IgD-negative memory B cell (primary cell): ENCODE measurements around the gene HEXA. TPM values are rescaled to one million over a fixed set of nuclear protein-coding genes. Genes with fewer than 3 reads are reported as not detected.
A peak's percentile ranks its signal among the peaks of the same experiment; 100 is the strongest.

ENCODE experiments used
- H3K27ac Mint-ChIP-seq, 3 donors: one replicate each; pipeline ENCODE4 v1.8.0; 2020 to 2022; ENCODE audit warnings: mild to moderate bottlenecking in 3 of 3, mixed read lengths in 3 of 3, moderate library complexity in 1 of 3
- H3K27me3 Mint-ChIP-seq: one replicate; pipeline ENCODE4 v1.8.0; 2021; ENCODE audit warnings: mixed read lengths
- H3K36me3 Mint-ChIP-seq: one replicate; pipeline ENCODE4 v1.8.0; 2020; ENCODE audit warnings: mild to moderate bottlenecking, mixed read lengths
- H3K4me1 Mint-ChIP-seq, 3 donors: one replicate each; pipeline ENCODE4 v1.8.0; 2020 to 2022; ENCODE audit warnings: mixed read lengths in 3 of 3, mild to moderate bottlenecking in 1 of 3
- H3K4me3 Mint-ChIP-seq, 4 donors: one replicate each; pipeline ENCODE4 v1.8.0; 2020 to 2022; ENCODE audit warnings: mild to moderate bottlenecking in 4 of 4, mixed read lengths in 4 of 4, moderate library complexity in 3 of 4
- H3K9me3 Mint-ChIP-seq, 3 donors: one replicate each; pipeline ENCODE4 v1.8.0; 2020 to 2021; ENCODE audit warnings: mixed read lengths in 3 of 3, mild to moderate bottlenecking in 1 of 3
- polyA plus RNA-seq: library from polyadenylated mRNA; unstranded; fragments of 300-500 nt; fragmentation: Illumina TruSeq; gene quantifications from one replicate; pipeline ENCODE4 v1.2.3, GENCODE V29; 2021

The HEXA gene
- polyA plus RNA-seq, 1 donor from 2014 or later = 102 TPM

GRCh38 chr15:72358121-72358520, 17.7 kb downstream of the HEXA start:
- no peaks in the 10 kb centered on the region for H3K27me3 Mint-ChIP-seq
- H3K9me3 Mint-ChIP-seq = no peaks in the 10 kb centered on the region
- H3K4me3 Mint-ChIP-seq = peak overlapping the region in 1 of 4 donors; percentile 37
- H3K36me3 Mint-ChIP-seq = no peaks in the 10 kb centered on the region
- H3K4me1 Mint-ChIP-seq = peaks cover 0 to 13% (median 8%) of the 10 kb centered on the region in 3 donors
- peak overlapping the region in 1 of 3 donors; percentile 5 for H3K27ac Mint-ChIP-seq

GRCh38 chr15:72354496-72354895, 21.3 kb downstream of the HEXA start:
- H3K27ac Mint-ChIP-seq = no peak overlapping the region
- peaks cover 0 to 13% (median 8%) of the 10 kb centered on the region in 3 donors for H3K4me1 Mint-ChIP-seq
- no peaks in the 10 kb centered on the region for H3K27me3 Mint-ChIP-seq
- peaks cover 4% of the 10 kb centered on the region for H3K36me3 Mint-ChIP-seq
- H3K9me3 Mint-ChIP-seq = no peaks in the 10 kb centered on the region
- H3K4me3 Mint-ChIP-seq = no peak overlapping the region

GRCh38 chr15:72353266-72353665, 22.5 kb downstream of the HEXA start:
- Mint-ChIP-seq H3K27me3 (no peaks in the 10 kb centered on the region), H3K36me3 (peaks cover 4% of the 10 kb centered on the region), H3K9me3 (no peaks in the 10 kb centered on the region), H3K4me1 (peaks cover 0 to 3% (median 0%) of the 10 kb centered on the region in 3 donors), H3K27ac (no peak overlapping the region), H3K4me3 (no peak overlapping the region)

GRCh38 chr15:72345806-72346205, 30.0 kb downstream of the HEXA start:
- no peaks in the 10 kb centered on the region for H3K9me3 Mint-ChIP-seq
- H3K4me1 Mint-ChIP-seq = no peaks in the 10 kb centered on the region
- H3K27me3 Mint-ChIP-seq = no peaks in the 10 kb centered on the region
- no peak overlapping the region for H3K27ac Mint-ChIP-seq
- H3K36me3 Mint-ChIP-seq = no peaks in the 10 kb centered on the region
- no peak overlapping the region for H3K4me3 Mint-ChIP-seq

- Mint-ChIP-seq H3K9me3 (no peaks in the 10 kb centered on the region), H3K27me3 (no peaks in the 10 kb centered on the region), H3K36me3 (no peaks in the 10 kb centered on the region), H3K4me1 (no peaks in the 10 kb centered on the region), H3K4me3 (no peak overlapping the region), H3K27ac (no peak overlapping the region)
Measured at GRCh38 chr15:72345280-72345679, 30.5 kb downstream of the HEXA start.

GRCh38 chr15:72344602-72345001, 31.2 kb downstream of the HEXA start:
- no peaks in the 10 kb centered on the region for H3K9me3 Mint-ChIP-seq
- no peak overlapping the region for H3K4me3 Mint-ChIP-seq
- no peaks in the 10 kb centered on the region for H3K4me1 Mint-ChIP-seq
- peak overlapping the region in 1 of 3 donors; percentile 23 for H3K27ac Mint-ChIP-seq
- H3K36me3 Mint-ChIP-seq = peaks cover 4% of the 10 kb centered on the region
- no peaks in the 10 kb centered on the region for H3K27me3 Mint-ChIP-seq

GRCh38 chr15:72342385-72342784, 33.4 kb downstream of the HEXA start:
- H3K36me3 Mint-ChIP-seq = peaks cover 12% of the 10 kb centered on the region
- no peaks in the 10 kb centered on the region for H3K4me1 Mint-ChIP-seq
- H3K27me3 Mint-ChIP-seq = no peaks in the 10 kb centered on the region
- no peak overlapping the region for H3K4me3 Mint-ChIP-seq
- no peak overlapping the region for H3K27ac Mint-ChIP-seq
- H3K9me3 Mint-ChIP-seq = no peaks in the 10 kb centered on the region

GRCh38 chr15:72341361-72341760, 34.5 kb downstream of the HEXA start:
- Mint-ChIP-seq H3K4me3 (no peak overlapping the region), H3K36me3 (peaks cover 12% of the 10 kb centered on the region), H3K4me1 (no peaks in the 10 kb centered on the region), H3K27me3 (no peaks in the 10 kb centered on the region), H3K9me3 (no peaks in the 10 kb centered on the region), H3K27ac (no peak overlapping the region)

- Mint-ChIP-seq H3K9me3 (peaks cover 0 to under 1% (median 0%) of the 10 kb centered on the region in 3 donors), H3K27ac (peak overlapping the region in 1 of 3 donors; percentile 67), H3K27me3 (no peaks in the 10 kb centered on the region), H3K4me1 (no peaks in the 10 kb centered on the region), H3K36me3 (peaks cover 12% of the 10 kb centered on the region), H3K4me3 (no peak overlapping the region)
Measured at GRCh38 chr15:72340366-72340765, 35.4 kb downstream of the HEXA start.

GRCh38 chr15:72339777-72340177, 36.0 kb downstream of the HEXA start:
- Mint-ChIP-seq H3K27ac (no peak overlapping the region), H3K27me3 (no peaks in the 10 kb centered on the region), H3K36me3 (peaks cover 14% of the 10 kb centered on the region)

GRCh38 chr15:72338617-72339321, 37.0 kb downstream of the HEXA start:
- Mint-ChIP-seq H3K9me3 (peaks cover 0 to 3% (median 0%) of the 10 kb centered on the region in 3 donors), H3K4me3 (no peak overlapping the region), H3K4me1 (no peaks in the 10 kb centered on the region), H3K36me3 (peaks cover 17% of the 10 kb centered on the region), H3K27me3 (no peaks in the 10 kb centered on the region), H3K27ac (peak overlapping the region in 1 of 3 donors; percentile 67)

More at GRCh38 chr15:72339777-72340177, 36.0 kb downstream of the HEXA start:
- H3K4me1 Mint-ChIP-seq = no peaks in the 10 kb centered on the region
- H3K9me3 Mint-ChIP-seq = peaks cover 0 to 3% (median 0%) of the 10 kb centered on the region in 3 donors
- no peak overlapping the region for H3K4me3 Mint-ChIP-seq

GRCh38 chr15:72338148-72338547, 37.7 kb downstream of the HEXA start:
- H3K36me3 Mint-ChIP-seq = peaks cover 17% of the 10 kb centered on the region
- no peak overlapping the region for H3K4me3 Mint-ChIP-seq
- no peaks in the 10 kb centered on the region for H3K4me1 Mint-ChIP-seq
- H3K9me3 Mint-ChIP-seq = peaks cover 0 to 3% (median 0%) of the 10 kb centered on the region in 3 donors
- no peaks in the 10 kb centered on the region for H3K27me3 Mint-ChIP-seq
- no peak overlapping the region for H3K27ac Mint-ChIP-seq

GRCh38 chr15:72334842-72335241, 41.0 kb downstream of the HEXA start:
- Mint-ChIP-seq H3K36me3 (peaks cover 15% of the 10 kb centered on the region), H3K27ac (no peak overlapping the region)

GRCh38 chr15:72331021-72331420, 44.8 kb downstream of the HEXA start:
- H3K27me3 Mint-ChIP-seq = no peaks in the 10 kb centered on the region
- H3K9me3 Mint-ChIP-seq = peaks cover 0 to 3% (median 0%) of the 10 kb centered on the region in 3 donors
- no peak overlapping the region for H3K4me3 Mint-ChIP-seq
- peak overlapping the region in 1 of 3 donors; percentile 35 for H3K27ac Mint-ChIP-seq
- H3K36me3 Mint-ChIP-seq = peaks cover 20% of the 10 kb centered on the region
- H3K4me1 Mint-ChIP-seq = no peaks in the 10 kb centered on the region

More at GRCh38 chr15:72334842-72335241, 41.0 kb downstream of the HEXA start:
- Mint-ChIP-seq H3K9me3 (peaks cover 0 to 3% (median 0%) of the 10 kb centered on the region in 3 donors), H3K4me3 (no peak overlapping the region), H3K4me1 (no peaks in the 10 kb centered on the region), H3K27me3 (no peaks in the 10 kb centered on the region)

- Mint-ChIP-seq H3K36me3 (peaks cover 14% of the 10 kb centered on the region), H3K27me3 (peaks cover 3% of the 10 kb centered on the region), H3K4me3 (peak overlapping the region in 1 of 4 donors; percentile 57), H3K27ac (peak overlapping the region in 1 of 3 donors; percentile 48), H3K9me3 (peaks cover 0 to 7% (median 3%) of the 10 kb centered on the region in 3 donors), H3K4me1 (peaks cover 9 to 14% (median 11%) of the 10 kb centered on the region in 3 donors)
Measured at GRCh38 chr15:72323752-72324151, 52.1 kb downstream of the HEXA start.
